ENCODE results near the gene AKAP17A. TPM values are rescaled to one million over a fixed set of nuclear protein-coding genes. Genes with fewer than 3 reads are reported as not detected.

The AKAP17A gene
- total RNA-seq, 1 experiment from 2014 or later, result 35.4 TPM

DNA sequence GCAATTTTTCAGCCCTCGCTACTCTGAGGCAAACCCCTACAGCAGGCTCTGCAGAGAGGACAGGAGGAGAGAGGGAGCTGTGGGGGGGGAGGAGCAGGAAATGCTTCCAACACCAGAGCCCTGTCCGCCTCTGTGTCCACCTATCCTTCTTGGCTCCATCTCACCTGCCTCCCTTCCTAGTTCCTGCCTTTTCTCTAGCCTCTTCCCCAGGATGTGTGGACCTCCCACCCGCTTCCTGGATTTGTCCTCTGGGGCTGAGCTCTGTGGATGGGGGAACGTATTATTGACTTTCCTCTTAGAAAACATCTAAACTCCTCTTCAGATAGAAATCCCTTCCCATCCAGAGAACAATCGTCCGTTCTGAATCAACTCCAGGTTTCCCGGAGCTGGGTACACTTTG is 37.8 kb downstream of the AKAP17A start:
- CTCF ChIA-PET, result no interaction called here
- Histone ChIP-seq H2AFZ (ENCODE audit: low read depth, low read length, poor library complexity, severe bottlenecking) (no peak overlapping the region), H3K9ac (ENCODE audit: low read length) (no peak overlapping the region), H3K4me1 (ENCODE audit: control insufficient read depth in 1 of 2, insufficient read depth in 2 of 2, low read length in 2 of 2) (no peaks in the 10 kb centered on the region), H3K27me3 (ENCODE audit: insufficient read depth, low read length) (no peaks in the 10 kb centered on the region), H3K36me3 (ENCODE audit: control insufficient read depth in 1 of 2, insufficient read depth in 2 of 2, low read length in 2 of 2) (no peaks in the 10 kb centered on the region), H4K20me1 (ENCODE audit: insufficient read depth) (no peaks in the 10 kb centered on the region), H3K27ac (ENCODE audit: low read depth, low read length) (no peak overlapping the region), H3K4me2 (ENCODE audit: low read length) (no peak overlapping the region), H3K79me2 (ENCODE audit: insufficient read depth, low read length) (no peaks in the 10 kb centered on the region), H3K9me3 (ENCODE audit: control insufficient read depth in 1 of 2, insufficient read depth in 1 of 2, low read depth in 1 of 2, low read length in 2 of 2) (no peaks in the 10 kb centered on the region), H3K4me3 (replicated peaks in 1 of 2; ENCODE audit: low read depth in 1 of 2, low read length in 2 of 2) (no peak overlapping the region), H3K9me2 (ENCODE audit: insufficient read depth) (no peaks in the 10 kb centered on the region)
- TF ChIP-seq, protein P1, sequence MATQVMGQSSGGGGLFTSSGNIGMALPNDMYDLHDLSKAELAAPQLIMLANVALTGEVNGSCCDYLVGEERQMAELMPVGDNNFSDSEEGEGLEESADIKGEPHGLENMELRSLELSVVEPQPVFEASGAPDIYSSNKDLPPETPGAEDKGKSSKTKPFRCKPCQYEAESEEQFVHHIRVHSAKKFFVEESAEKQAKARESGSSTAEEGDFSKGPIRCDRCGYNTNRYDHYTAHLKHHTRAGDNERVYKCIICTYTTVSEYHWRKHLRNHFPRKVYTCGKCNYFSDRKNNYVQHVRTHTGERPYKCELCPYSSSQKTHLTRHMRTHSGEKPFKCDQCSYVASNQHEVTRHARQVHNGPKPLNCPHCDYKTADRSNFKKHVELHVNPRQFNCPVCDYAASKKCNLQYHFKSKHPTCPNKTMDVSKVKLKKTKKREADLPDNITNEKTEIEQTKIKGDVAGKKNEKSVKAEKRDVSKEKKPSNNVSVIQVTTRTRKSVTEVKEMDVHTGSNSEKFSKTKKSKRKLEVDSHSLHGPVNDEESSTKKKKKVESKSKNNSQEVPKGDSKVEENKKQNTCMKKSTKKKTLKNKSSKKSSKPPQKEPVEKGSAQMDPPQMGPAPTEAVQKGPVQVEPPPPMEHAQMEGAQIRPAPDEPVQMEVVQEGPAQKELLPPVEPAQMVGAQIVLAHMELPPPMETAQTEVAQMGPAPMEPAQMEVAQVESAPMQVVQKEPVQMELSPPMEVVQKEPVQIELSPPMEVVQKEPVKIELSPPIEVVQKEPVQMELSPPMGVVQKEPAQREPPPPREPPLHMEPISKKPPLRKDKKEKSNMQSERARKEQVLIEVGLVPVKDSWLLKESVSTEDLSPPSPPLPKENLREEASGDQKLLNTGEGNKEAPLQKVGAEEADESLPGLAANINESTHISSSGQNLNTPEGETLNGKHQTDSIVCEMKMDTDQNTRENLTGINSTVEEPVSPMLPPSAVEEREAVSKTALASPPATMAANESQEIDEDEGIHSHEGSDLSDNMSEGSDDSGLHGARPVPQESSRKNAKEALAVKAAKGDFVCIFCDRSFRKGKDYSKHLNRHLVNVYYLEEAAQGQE (IDR thresholded peaks at IDR 0.05; ENCODE audit: low read depth), result no peak
- TF ChIP-seq SRF (IDR thresholded peaks at IDR 0.05; ENCODE audit: low read depth) (no peak), TCF7L2 (IDR thresholded peaks at IDR 0.05; ENCODE audit: borderline replicate concordance, extremely low read depth, insufficient read depth, insufficient read length) (no peak), POLR2AphosphoS5 (IDR thresholded peaks at IDR 0.05; ENCODE audit: low read depth, low read length) (no peak)
- ATAC-seq (no peak), DNase-seq (ENCODE audit: low read depth, low spot score) (no peak)
- no TSS peak for BruUV-seq (replicated peaks)
- POLR2A ChIA-PET, result no interaction called here
- RAD21 ChIA-PET (ENCODE audit: low non-redundant PET in 1 of 2, low total read pairs in 2 of 2, uncharacterized antibody in 2 of 2, unreplicated experiment in 2 of 2), result no interaction called here
- intact Hi-C loops (cut with micrococcal nuclease), result no loop called here

DNA sequence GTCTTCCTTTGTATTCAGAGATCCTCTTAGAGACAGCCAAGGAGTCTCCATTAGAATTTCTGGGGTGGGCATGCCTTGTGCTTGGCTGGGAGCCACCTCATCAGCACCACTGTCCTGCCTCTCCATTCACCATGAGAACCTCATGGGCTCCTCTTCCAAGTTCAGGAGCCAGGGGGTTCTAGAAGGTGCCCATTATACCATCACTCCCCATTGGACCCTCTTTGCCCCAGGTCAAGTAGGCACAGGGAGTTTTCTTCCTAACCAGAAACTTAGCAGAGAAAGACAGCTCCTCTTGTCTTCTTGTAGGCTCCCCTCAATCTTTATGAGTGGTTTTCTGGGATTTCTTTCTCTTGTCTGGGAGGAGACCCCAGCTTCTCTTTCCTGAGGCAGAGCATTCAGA is 54.6 kb downstream of the AKAP17A start:
- H3K79me2 ChIP-seq (ENCODE audit: insufficient read depth, low read length), result no peaks in the 10 kb centered on the region
- ATAC-seq (no peak), DNase-seq (ENCODE audit: low read depth, low spot score) (no peak)
- H3K9me2 ChIP-seq (ENCODE audit: insufficient read depth), result no peaks in the 10 kb centered on the region
- intact Hi-C loops (cut with micrococcal nuclease), result loop anchor here (5.0 kb wide), 2 partner anchors 194 to 806 kb away; partner anchors contain the start of gene ASMTL
- no peaks in the 10 kb centered on the region for H4K20me1 ChIP-seq (ENCODE audit: insufficient read depth)
- peaks cover 0 to 3% of the 10 kb centered on the region in 2 experiments; a peak in 2 of 4 replicates for H3K9me3 ChIP-seq (ENCODE audit: control insufficient read depth in 1 of 2, insufficient read depth in 1 of 2, low read depth in 1 of 2, low read length in 2 of 2)
- no peaks in the 10 kb centered on the region for H3K27me3 ChIP-seq (ENCODE audit: insufficient read depth, low read length)
- H3K27ac ChIP-seq (ENCODE audit: low read depth, low read length), result no peak overlapping the region
- no peak overlapping the region for H2AFZ ChIP-seq (ENCODE audit: low read depth, low read length, poor library complexity, severe bottlenecking)
- no peak overlapping the region for H3K4me3 ChIP-seq (replicated peaks in 1 of 2; ENCODE audit: low read depth in 1 of 2, low read length in 2 of 2)
- no peak overlapping the region for H3K9ac ChIP-seq (ENCODE audit: low read length)
- TF ChIP-seq YY1 (IDR thresholded peaks at IDR 0.05; ENCODE audit: extremely low read depth, insufficient replicate concordance, low read depth, low read length), result no peak
- TF ChIP-seq CBX3 (IDR thresholded peaks at IDR 0.05; ENCODE audit: low read depth), result 0 out of 2 replicates have a peak, but pooled peaks have one; percentile 28
- no peak for TF ChIP-seq ZNF274 (IDR thresholded peaks at IDR 0.05; ENCODE audit: low read depth, low read length)
- ChIA-PET CTCF (no interaction called here), RAD21 (ENCODE audit: low non-redundant PET in 1 of 2, low total read pairs in 2 of 2, uncharacterized antibody in 2 of 2, unreplicated experiment in 2 of 2) (no interaction called here), POLR2A (no interaction called here)
- peaks cover 0 to 2% of the 10 kb centered on the region in 2 experiments; a peak in 1 of 4 replicates for H3K4me1 ChIP-seq (ENCODE audit: control insufficient read depth in 1 of 2, insufficient read depth in 2 of 2, low read length in 2 of 2)
- BruUV-seq (replicated peaks), result no TSS peak
- H3K36me3 ChIP-seq (ENCODE audit: control insufficient read depth in 1 of 2, insufficient read depth in 2 of 2, low read length in 2 of 2), result no peaks in the 10 kb centered on the region
- H3K4me2 ChIP-seq (ENCODE audit: low read length), result no peak overlapping the region
